Endothelial cell (in vitro differentiated cells): ENCODE measurements around the gene ZFP36L2. TPM values are rescaled to one million over a fixed set of nuclear protein-coding genes. Genes with fewer than 3 reads are reported as not detected.

Experiments
- DNase-seq: peaks from one replicate; pipeline ENCODE4 v3.0.0; 2021; ENCODE audit warnings: low spot score
- H3K27ac Mint-ChIP-seq: one replicate; pipeline ENCODE4 v1.8.0; 2021; ENCODE audit warnings: mixed read lengths, inconsistent platforms; ENCODE audit not compliant: unreplicated experiment
- H3K27me3 Mint-ChIP-seq: one replicate; pipeline ENCODE4 v1.8.0; 2021; ENCODE audit warnings: mild to moderate bottlenecking, moderate library complexity, mixed read lengths, inconsistent platforms; ENCODE audit not compliant: unreplicated experiment
- H3K36me3 Mint-ChIP-seq: one replicate; pipeline ENCODE4 v1.8.0; 2021; ENCODE audit warnings: mild to moderate bottlenecking, low read depth, mixed read lengths, inconsistent platforms; ENCODE audit not compliant: unreplicated experiment
- H3K4me1 Mint-ChIP-seq: one replicate; pipeline ENCODE4 v1.8.0; 2021; ENCODE audit warnings: mild to moderate bottlenecking, mixed read lengths, inconsistent platforms; ENCODE audit not compliant: unreplicated experiment
- H3K4me3 Mint-ChIP-seq: one replicate; pipeline ENCODE4 v1.8.0; 2021; ENCODE audit warnings: mild to moderate bottlenecking, mixed read lengths, inconsistent platforms; ENCODE audit not compliant: unreplicated experiment
- H3K9me3 Mint-ChIP-seq: one replicate; pipeline ENCODE4 v1.8.0; 2021; ENCODE audit warnings: mixed read lengths, inconsistent platforms; ENCODE audit not compliant: unreplicated experiment
- total RNA-seq: library from RNA; stranded (reverse); fragmentation: NEBNext Ultra II Directional; extraction: Animal tissue kit (Norgen Biotek cat#: 25700); gene quantifications from one replicate; pipeline ENCODE4 v1.2.1, GENCODE V29; 2021; ENCODE audit not compliant: unreplicated experiment
- TF ChIP-seq, protein P1 (sequence below): fragments of 200-600 bp; sonication (generic); IDR thresholded peaks from one replicate; pipeline ENCODE4 v1.5.0; 2021; ENCODE audit warnings: antibody characterized with exemption; ENCODE audit not compliant: unreplicated experiment

Gene ZFP36L2
- total RNA-seq, 1 donor from 2014 or later = 72.1 TPM

DNA sequence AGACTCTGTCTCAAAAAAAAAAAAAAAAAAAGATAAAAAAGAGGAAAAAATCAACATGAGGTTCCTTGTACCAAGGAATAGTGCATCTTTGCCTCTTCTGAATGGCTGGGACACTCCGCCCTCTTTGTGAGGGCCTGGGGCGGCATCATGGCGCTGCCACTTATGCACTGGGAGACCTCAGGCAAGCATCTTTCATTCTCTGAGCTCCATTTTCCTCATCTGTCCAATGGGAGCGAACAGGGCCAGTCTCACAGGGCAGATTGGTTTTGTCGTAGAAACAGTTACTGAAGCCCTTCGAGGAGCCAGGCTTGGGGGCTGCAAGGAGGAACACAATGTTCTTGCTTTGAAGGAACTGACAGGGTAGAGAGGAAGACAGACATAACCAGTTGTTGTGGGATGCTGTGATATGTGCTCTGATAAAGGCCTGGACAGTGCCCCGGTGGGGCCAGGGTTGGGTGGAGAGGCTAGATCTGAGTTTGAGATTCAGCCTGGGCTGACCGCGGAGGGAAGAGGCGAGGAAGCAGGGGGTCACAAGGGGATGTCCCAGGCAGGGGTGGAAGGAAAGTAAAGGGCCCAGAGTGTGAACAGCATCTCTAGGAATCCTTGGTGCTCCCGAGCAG lies 14.1 kb downstream of the ZFP36L2 start:
- no peak overlapping the region for H3K4me3 Mint-ChIP-seq
- DNase-seq = no peak
- peaks cover 4% of the 10 kb centered on the region for H3K27me3 Mint-ChIP-seq
- TF ChIP-seq, protein P1, sequence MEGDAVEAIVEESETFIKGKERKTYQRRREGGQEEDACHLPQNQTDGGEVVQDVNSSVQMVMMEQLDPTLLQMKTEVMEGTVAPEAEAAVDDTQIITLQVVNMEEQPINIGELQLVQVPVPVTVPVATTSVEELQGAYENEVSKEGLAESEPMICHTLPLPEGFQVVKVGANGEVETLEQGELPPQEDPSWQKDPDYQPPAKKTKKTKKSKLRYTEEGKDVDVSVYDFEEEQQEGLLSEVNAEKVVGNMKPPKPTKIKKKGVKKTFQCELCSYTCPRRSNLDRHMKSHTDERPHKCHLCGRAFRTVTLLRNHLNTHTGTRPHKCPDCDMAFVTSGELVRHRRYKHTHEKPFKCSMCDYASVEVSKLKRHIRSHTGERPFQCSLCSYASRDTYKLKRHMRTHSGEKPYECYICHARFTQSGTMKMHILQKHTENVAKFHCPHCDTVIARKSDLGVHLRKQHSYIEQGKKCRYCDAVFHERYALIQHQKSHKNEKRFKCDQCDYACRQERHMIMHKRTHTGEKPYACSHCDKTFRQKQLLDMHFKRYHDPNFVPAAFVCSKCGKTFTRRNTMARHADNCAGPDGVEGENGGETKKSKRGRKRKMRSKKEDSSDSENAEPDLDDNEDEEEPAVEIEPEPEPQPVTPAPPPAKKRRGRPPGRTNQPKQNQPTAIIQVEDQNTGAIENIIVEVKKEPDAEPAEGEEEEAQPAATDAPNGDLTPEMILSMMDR = no peak
- no peaks in the 10 kb centered on the region for H3K9me3 Mint-ChIP-seq
- peaks cover 2% of the 10 kb centered on the region for H3K4me1 Mint-ChIP-seq
- H3K36me3 Mint-ChIP-seq = no peaks in the 10 kb centered on the region
- no peak overlapping the region for H3K27ac Mint-ChIP-seq

DNA sequence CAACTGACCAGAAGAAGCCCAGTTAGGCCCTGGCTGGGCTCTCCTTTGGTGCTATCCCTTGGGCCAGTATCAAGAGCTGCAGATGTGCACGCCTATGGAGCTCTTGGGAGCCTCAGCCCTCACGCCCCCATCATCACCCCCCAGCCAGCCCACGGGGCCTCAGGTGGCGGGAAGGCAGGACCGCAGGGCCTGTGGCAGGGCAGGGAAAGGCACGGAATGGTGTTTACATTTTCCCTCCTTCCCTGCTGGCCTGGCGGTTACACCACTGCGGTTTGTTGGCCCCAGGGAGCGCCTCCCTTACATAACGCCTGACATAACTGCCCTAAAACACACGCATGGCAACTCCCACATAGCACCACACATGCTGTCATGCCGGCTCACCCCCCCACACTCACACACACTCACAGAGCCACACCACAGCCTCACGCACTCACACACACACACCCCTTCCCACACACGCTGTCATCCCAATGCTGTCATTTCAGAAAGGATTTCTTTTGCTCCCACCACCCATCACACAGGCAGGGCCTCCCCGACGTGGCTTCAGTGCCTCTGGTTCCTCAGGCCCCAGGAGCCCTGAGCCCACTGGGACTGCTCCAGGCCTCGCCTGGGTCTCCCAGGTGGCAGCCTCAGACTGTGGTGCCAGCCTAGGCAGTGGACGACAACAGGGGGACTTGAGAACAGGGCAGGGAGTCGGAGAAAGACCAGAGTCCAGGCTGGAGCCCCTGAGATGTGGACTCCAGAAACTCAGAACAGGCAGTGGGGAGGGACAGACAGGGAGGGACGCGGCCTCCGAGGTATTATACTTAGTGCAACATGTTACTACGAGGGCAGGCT lies 15.7 kb downstream of the ZFP36L2 start:
- H3K4me1 Mint-ChIP-seq = peaks cover 2% of the 10 kb centered on the region
- H3K36me3 Mint-ChIP-seq = no peaks in the 10 kb centered on the region
- no peak overlapping the region for H3K27ac Mint-ChIP-seq
- H3K4me3 Mint-ChIP-seq = no peak overlapping the region
- no peaks in the 10 kb centered on the region for H3K9me3 Mint-ChIP-seq
- peaks cover 7% of the 10 kb centered on the region for H3K27me3 Mint-ChIP-seq
- DNase-seq = no peak
- TF ChIP-seq, protein P1 = no peak

GRCh38 chr2:43210125-43210466 lies 16.3 kb downstream of the ZFP36L2 start:
- H3K9me3 Mint-ChIP-seq = no peaks in the 10 kb centered on the region
- H3K4me3 Mint-ChIP-seq = no peak overlapping the region
- no peaks in the 10 kb centered on the region for H3K36me3 Mint-ChIP-seq
- no peak for DNase-seq
- TF ChIP-seq, protein P1 = no peak
- H3K27ac Mint-ChIP-seq = no peak overlapping the region
- peaks cover 2% of the 10 kb centered on the region for H3K4me1 Mint-ChIP-seq
- peaks cover 7% of the 10 kb centered on the region for H3K27me3 Mint-ChIP-seq

GRCh38 chr2:43209204-43209717 lies 17.1 kb downstream of the ZFP36L2 start:
- Mint-ChIP-seq H3K4me3 (no peak overlapping the region), H3K9me3 (no peaks in the 10 kb centered on the region), H3K27ac (no peak overlapping the region), H3K36me3 (no peaks in the 10 kb centered on the region), H3K27me3 (peaks cover 7% of the 10 kb centered on the region), H3K4me1 (peaks cover 2% of the 10 kb centered on the region)
- TF ChIP-seq, protein P1 = no peak
- no peak for DNase-seq
